Measurements from ENCODE around the gene TRNP1. TPM values are rescaled to one million over a fixed set of nuclear protein-coding genes. Genes with fewer than 3 reads are reported as not detected.

Gene TRNP1
- total and polyA plus RNA-seq, 4 donors, result 0.97 to 10.0 (median 2.4) TPM

DNA sequence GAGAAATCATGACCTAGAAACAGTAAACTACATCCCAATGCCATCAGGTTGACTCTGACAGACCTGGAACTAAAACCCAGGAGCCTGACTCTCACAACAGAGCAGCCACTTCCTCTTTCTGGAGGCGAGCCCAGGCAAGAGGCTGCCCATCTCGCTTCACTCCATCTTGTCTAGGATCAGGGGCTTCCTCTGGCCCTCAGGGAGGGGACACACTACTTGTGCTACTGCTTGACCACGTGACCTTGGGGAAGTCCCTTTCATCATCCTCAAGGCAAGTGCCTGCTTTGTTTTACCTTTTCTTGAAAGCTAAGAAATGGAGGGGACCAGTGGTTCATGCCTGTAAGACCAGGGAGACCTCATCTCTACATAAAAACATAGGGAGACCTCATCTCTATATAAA lies 21.8 kb downstream of the TRNP1 start (continued):
- TF ChIP-seq RAD21 (IDR thresholded peaks at IDR 0.05) (no peak), FOXA1 (IDR thresholded peaks at IDR 0.05) (no peak), FOXA2 (IDR thresholded peaks at IDR 0.05) (no peak), NR2F2 (IDR thresholded peaks at IDR 0.05) (no peak), TAF1 (conservative IDR thresholded peaks at IDR 0.05) (no peak)
- TF ChIP-seq, protein P1, sequence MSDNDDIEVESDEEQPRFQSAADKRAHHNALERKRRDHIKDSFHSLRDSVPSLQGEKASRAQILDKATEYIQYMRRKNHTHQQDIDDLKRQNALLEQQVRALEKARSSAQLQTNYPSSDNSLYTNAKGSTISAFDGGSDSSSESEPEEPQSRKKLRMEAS (IDR thresholded peaks at IDR 0.05), result no peak
- TF ChIP-seq, protein P2, sequence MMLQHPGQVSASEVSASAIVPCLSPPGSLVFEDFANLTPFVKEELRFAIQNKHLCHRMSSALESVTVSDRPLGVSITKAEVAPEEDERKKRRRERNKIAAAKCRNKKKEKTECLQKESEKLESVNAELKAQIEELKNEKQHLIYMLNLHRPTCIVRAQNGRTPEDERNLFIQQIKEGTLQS (IDR thresholded peaks at IDR 0.05), result no peak
- TF ChIP-seq, protein P3, sequence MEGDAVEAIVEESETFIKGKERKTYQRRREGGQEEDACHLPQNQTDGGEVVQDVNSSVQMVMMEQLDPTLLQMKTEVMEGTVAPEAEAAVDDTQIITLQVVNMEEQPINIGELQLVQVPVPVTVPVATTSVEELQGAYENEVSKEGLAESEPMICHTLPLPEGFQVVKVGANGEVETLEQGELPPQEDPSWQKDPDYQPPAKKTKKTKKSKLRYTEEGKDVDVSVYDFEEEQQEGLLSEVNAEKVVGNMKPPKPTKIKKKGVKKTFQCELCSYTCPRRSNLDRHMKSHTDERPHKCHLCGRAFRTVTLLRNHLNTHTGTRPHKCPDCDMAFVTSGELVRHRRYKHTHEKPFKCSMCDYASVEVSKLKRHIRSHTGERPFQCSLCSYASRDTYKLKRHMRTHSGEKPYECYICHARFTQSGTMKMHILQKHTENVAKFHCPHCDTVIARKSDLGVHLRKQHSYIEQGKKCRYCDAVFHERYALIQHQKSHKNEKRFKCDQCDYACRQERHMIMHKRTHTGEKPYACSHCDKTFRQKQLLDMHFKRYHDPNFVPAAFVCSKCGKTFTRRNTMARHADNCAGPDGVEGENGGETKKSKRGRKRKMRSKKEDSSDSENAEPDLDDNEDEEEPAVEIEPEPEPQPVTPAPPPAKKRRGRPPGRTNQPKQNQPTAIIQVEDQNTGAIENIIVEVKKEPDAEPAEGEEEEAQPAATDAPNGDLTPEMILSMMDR (IDR thresholded peaks at IDR 0.05; ENCODE audit: low read depth, low read length, missing input control), result no peak

DNA sequence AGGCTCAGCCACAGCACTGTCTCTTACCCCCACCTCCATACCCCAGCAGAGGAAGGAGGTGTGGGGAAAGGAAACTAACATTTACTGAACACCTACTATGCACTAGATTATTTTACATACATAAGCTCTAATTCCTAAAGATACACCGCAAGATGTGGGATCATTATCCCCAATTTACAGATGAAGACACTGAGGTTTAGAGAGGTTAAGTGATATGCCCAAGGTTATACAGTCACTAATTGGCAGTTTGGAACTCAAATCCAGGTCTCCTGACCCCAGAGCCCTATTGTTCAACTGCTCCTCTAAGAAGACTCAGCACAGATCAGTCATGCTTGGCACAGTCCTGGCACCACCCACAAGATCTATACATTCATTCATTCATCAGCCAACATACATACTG lies 22.9 kb downstream of the TRNP1 start:
- Histone ChIP-seq H3K9me3 (ENCODE audit: control insufficient read depth in 4 of 4, low read length in 3 of 4) (no peaks in the 10 kb centered on the region), H3K4me1 (ENCODE audit: control insufficient read depth in 4 of 4, insufficient read depth in 4 of 4, low read length in 3 of 4) (peaks cover 0 to 13% (median 5%) of the 10 kb centered on the region in 4 donors), H3K4me3 (ENCODE audit: low read depth in 1 of 3, low read length in 3 of 3) (no peak overlapping the region), H3K27me3 (ENCODE audit: control insufficient read depth in 4 of 4, insufficient read depth in 4 of 4, low read length in 3 of 4) (no peaks in the 10 kb centered on the region), H3K36me3 (ENCODE audit: control insufficient read depth in 4 of 4, insufficient read depth in 3 of 4, low read depth in 1 of 4, low read length in 3 of 4) (no peaks in the 10 kb centered on the region), H3K9ac (ENCODE audit: low read depth in 1 of 2, low read length in 2 of 2) (no peak overlapping the region), H3K27ac (ENCODE audit: low read depth in 1 of 2, low read length in 2 of 2) (no peak overlapping the region)
- no peak for DNase-seq (ENCODE audit: low spot score)
- WGBS, result 100% methylated on average over 1 of the region's 1 CpG
- TF ChIP-seq EGR1 (IDR thresholded peaks at IDR 0.05; ENCODE audit: low read depth in 2 of 2), result no peak
- TF ChIP-seq GABPA (IDR thresholded peaks at IDR 0.05 in 1 of 2, conservative IDR thresholded peaks at IDR 0.05 in 1 of 2), result no peak
- TF ChIP-seq, protein P2 (IDR thresholded peaks at IDR 0.05), result no peak
- no peak for TF ChIP-seq RXRA (IDR thresholded peaks at IDR 0.05)
- TF ChIP-seq HNF4G (IDR thresholded peaks at IDR 0.05), result no peak
- TF ChIP-seq, protein P4, sequence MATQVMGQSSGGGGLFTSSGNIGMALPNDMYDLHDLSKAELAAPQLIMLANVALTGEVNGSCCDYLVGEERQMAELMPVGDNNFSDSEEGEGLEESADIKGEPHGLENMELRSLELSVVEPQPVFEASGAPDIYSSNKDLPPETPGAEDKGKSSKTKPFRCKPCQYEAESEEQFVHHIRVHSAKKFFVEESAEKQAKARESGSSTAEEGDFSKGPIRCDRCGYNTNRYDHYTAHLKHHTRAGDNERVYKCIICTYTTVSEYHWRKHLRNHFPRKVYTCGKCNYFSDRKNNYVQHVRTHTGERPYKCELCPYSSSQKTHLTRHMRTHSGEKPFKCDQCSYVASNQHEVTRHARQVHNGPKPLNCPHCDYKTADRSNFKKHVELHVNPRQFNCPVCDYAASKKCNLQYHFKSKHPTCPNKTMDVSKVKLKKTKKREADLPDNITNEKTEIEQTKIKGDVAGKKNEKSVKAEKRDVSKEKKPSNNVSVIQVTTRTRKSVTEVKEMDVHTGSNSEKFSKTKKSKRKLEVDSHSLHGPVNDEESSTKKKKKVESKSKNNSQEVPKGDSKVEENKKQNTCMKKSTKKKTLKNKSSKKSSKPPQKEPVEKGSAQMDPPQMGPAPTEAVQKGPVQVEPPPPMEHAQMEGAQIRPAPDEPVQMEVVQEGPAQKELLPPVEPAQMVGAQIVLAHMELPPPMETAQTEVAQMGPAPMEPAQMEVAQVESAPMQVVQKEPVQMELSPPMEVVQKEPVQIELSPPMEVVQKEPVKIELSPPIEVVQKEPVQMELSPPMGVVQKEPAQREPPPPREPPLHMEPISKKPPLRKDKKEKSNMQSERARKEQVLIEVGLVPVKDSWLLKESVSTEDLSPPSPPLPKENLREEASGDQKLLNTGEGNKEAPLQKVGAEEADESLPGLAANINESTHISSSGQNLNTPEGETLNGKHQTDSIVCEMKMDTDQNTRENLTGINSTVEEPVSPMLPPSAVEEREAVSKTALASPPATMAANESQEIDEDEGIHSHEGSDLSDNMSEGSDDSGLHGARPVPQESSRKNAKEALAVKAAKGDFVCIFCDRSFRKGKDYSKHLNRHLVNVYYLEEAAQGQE (IDR thresholded peaks at IDR 0.05), result no peak
- TF ChIP-seq, protein P1 (IDR thresholded peaks at IDR 0.05), result no peak
- TF ChIP-seq SP1 (IDR thresholded peaks at IDR 0.05), result no peak
- TF ChIP-seq, protein P5, sequence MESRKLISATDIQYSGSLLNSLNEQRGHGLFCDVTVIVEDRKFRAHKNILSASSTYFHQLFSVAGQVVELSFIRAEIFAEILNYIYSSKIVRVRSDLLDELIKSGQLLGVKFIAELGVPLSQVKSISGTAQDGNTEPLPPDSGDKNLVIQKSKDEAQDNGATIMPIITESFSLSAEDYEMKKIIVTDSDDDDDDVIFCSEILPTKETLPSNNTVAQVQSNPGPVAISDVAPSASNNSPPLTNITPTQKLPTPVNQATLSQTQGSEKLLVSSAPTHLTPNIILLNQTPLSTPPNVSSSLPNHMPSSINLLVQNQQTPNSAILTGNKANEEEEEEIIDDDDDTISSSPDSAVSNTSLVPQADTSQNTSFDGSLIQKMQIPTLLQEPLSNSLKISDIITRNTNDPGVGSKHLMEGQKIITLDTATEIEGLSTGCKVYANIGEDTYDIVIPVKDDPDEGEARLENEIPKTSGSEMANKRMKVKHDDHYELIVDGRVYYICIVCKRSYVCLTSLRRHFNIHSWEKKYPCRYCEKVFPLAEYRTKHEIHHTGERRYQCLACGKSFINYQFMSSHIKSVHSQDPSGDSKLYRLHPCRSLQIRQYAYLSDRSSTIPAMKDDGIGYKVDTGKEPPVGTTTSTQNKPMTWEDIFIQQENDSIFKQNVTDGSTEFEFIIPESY (IDR thresholded peaks at IDR 0.05), result no peak
- TF ChIP-seq TAF1 (conservative IDR thresholded peaks at IDR 0.05), result no peak
- no peak for TF ChIP-seq FOXA1 (IDR thresholded peaks at IDR 0.05)
- TF ChIP-seq RAD21 (IDR thresholded peaks at IDR 0.05), result no peak
